Measurements from ENCODE around the gene DOCK1.

DNA sequence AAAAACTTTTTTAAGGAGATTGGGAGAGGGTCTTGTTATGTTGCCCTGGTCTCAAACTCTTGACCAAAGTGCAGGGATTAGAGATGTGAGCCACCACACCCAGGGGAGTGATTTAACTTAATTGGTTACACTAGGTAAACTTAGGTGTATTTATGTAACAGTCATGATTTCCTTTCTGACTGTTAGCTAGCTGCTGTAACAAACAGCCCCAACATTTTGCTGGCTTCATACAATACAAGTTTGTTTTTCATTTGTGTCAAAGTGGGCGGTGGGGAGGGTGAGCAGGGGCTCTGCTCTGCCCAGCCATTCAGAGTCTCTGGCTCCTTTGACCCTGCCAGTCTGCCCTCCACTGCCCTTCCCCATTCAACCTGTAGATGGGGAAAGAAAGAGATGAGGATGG is 9.3 kb downstream of the DOCK1 start:
- no peak for TF ChIP-seq SPI1 (IDR thresholded peaks at IDR 0.05; ENCODE audit: low read depth, low read length)
- TF ChIP-seq POLR2A (IDR thresholded peaks at IDR 0.05; ENCODE audit: low read depth, low read length), result no peak
- no peak for TF ChIP-seq POLR2AphosphoS5 (IDR thresholded peaks at IDR 0.05; ENCODE audit: low read depth, low read length)
- TF ChIP-seq POU2F2 (IDR thresholded peaks at IDR 0.05; ENCODE audit: low read depth, low read length), result no peak

All from GM12891 (cell line).